ENCODE results near the gene CATSPER3. TPM values are rescaled to one million over a fixed set of nuclear protein-coding genes. Genes with fewer than 3 reads are reported as not detected.

The CATSPER3 gene
- total and polyA plus RNA-seq, 2 of the 8 experiments (the other 6 are each of a cell fraction or from before 2014, with no cell fraction given): 0.62 TPM; not detected in 1

DNA sequence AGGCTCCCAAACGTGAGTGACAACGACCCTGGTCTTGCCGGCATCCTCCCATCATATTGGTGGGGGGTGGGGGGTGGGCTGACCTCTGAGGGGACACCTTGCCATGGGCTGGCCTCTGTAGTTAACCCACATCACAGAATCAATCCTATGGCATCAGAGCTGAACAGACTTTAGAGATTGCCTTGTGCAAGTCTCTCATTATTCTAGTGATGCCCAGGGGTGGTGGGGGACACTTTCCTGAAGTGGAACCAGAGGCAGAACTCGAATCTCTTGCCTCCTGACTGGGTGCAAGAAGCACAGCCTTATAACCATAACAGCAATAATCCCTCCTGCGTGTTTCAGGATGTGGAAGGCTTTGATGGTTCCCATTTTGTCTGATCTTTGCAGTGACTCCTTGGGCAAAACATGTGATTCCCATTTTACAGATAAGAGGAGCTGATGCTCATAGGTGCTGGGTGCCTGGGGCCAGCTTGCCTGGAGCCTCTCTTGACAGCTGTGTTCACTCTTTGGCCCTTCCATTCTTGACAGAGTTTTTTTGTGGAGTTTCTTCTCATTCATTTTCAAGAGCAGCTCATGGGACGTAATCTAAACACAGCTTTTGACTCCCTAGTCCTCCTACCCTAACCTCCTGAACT, 84.9 kb downstream of the CATSPER3 start:
- H2AFZ ChIP-seq (ENCODE audit: low read length): no peak overlapping the region
- no peak for TF ChIP-seq EP300 (IDR thresholded peaks at IDR 0.05; ENCODE audit: borderline replicate concordance in 1 of 2, low read depth in 2 of 2, low read length in 2 of 2)
- peaks cover 0 to 3% of the 10 kb centered on the region in 2 experiments for H4K20me1 ChIP-seq (replicated peaks in 1 of 2; ENCODE audit: control insufficient read depth in 1 of 2, insufficient read depth in 2 of 2, low read length in 2 of 2)
- no peak overlapping the region for H3K23ac ChIP-seq (ENCODE audit: insufficient read length)
- H3K9me3 ChIP-seq (ENCODE audit: insufficient read depth in 2 of 2, low read depth in 1 of 2, low read length in 1 of 2): no peaks in the 10 kb centered on the region
- no peaks in the 10 kb centered on the region for H3K36me3 ChIP-seq (ENCODE audit: control insufficient read depth in 2 of 4, insufficient read depth in 4 of 4, low read length in 3 of 4)
- no peak overlapping the region for H3K4ac ChIP-seq (replicated peaks; ENCODE audit: insufficient read length, low read depth, low read length)
- H3K23me2 ChIP-seq (ENCODE audit: low read depth, low read length): peaks cover 7% of the 10 kb centered on the region; the same call in 1 of the 2 replicates
- H3K79me1 ChIP-seq (ENCODE audit: low read depth, low read length): no peaks in the 10 kb centered on the region
- H4K8ac ChIP-seq (ENCODE audit: extremely low read depth, insufficient read depth, low read length): no peak overlapping the region
- no peaks in the 10 kb centered on the region for H3K79me2 ChIP-seq (ENCODE audit: control insufficient read depth in 1 of 2, insufficient read depth in 2 of 2, low read length in 2 of 2)
- DNase-seq (ENCODE audit: low read depth in 1 of 2, low spot score in 2 of 2) (no peak), FAIRE-seq (no peak)
- no peak overlapping the region for H3K27ac ChIP-seq (ENCODE audit: low read depth, low read length)
- H2AK5ac ChIP-seq (ENCODE audit: low read depth, low read length): no peak overlapping the region
- H3K4me3 ChIP-seq (ENCODE audit: extremely low read depth in 1 of 4, insufficient read depth in 2 of 4, low read depth in 3 of 4, low read length in 4 of 4): no peak overlapping the region
- no peak overlapping the region for H2BK120ac ChIP-seq (replicated peaks; ENCODE audit: low read depth, low read length)
- ChIA-PET CTCF (ENCODE audit: partially characterized antibody) (interaction anchor here (1.0 to 2.1 kb wide), 7 partner anchors 9 to 152 kb away, joined by 3 to 7 read pairs (median 4); no protein-coding TSS in a partner anchor), POLR2A (ENCODE audit: partially characterized antibody) (interaction anchor here (0.6 kb wide), 1 partner anchor 27 kb away, joined by 3 read pairs; no protein-coding TSS in a partner anchor)
- no peak overlapping the region for H4K5ac ChIP-seq (ENCODE audit: insufficient read length, low read depth, low read length)
- H3K27me3 ChIP-seq (replicated peaks in 1 of 4; ENCODE audit: control insufficient read depth in 3 of 4, extremely low read depth in 1 of 4, insufficient read depth in 3 of 4, low read length in 3 of 4): peaks cover 30 to 63% (median 57%) of the 10 kb centered on the region in 4 experiments
- H3K18ac ChIP-seq (ENCODE audit: extremely low read depth, low read length): no peak overlapping the region
- no peak overlapping the region for H3K56ac ChIP-seq (replicated peaks; ENCODE audit: insufficient read length, low read depth, low read length)
- H3K14ac ChIP-seq (ENCODE audit: insufficient read length): no peak overlapping the region
- H2BK12ac ChIP-seq (ENCODE audit: low read depth, low read length): no peak overlapping the region
- H3K4me2 ChIP-seq (ENCODE audit: insufficient read depth in 1 of 2, low read depth in 2 of 2, low read length in 2 of 2): no peak overlapping the region
- H3K4me1 ChIP-seq (replicated peaks in 1 of 4; ENCODE audit: control insufficient read depth in 3 of 4, insufficient read depth in 4 of 4, low read length in 3 of 4): peaks cover 0 to 3% (median 2%) of the 10 kb centered on the region in 4 experiments; a peak in 3 of 7 replicates
- 77% methylated on average over 6 of the region's 6 CpGs; no CpG with 5 or more reads in 1 of the 2 experiments for WGBS, 2 experiments (ENCODE audit: extremely low coverage in 1 of 2, insufficient coverage in 1 of 2, insufficient read length in 1 of 2, insufficient replicate concordance in 2 of 2, low coverage in 1 of 2, low lambda C conversion rate in 2 of 2, missing lambda C conversion rate in 1 of 2)
- no peak overlapping the region for H4K91ac ChIP-seq (replicated peaks; ENCODE audit: insufficient read length, low read length)
- H2BK15ac ChIP-seq (ENCODE audit: low read length): no peak overlapping the region
- no peak overlapping the region for H2BK5ac ChIP-seq (ENCODE audit: low read depth, low read length)
- H2BK20ac ChIP-seq (ENCODE audit: low read length): no peak overlapping the region
- H3K9ac ChIP-seq (replicated peaks in 1 of 4; ENCODE audit: extremely low read depth in 1 of 4, low read depth in 3 of 4, low read length in 3 of 4): no peak overlapping the region
